ENCODE measurements around the gene RIPK1.
"Not testable (repeated sequence)": the region's sequence is repeated elsewhere in the genome, so short reads cannot be mapped to it uniquely, and the experiment has no call there.

Gene RIPK1

DNA sequence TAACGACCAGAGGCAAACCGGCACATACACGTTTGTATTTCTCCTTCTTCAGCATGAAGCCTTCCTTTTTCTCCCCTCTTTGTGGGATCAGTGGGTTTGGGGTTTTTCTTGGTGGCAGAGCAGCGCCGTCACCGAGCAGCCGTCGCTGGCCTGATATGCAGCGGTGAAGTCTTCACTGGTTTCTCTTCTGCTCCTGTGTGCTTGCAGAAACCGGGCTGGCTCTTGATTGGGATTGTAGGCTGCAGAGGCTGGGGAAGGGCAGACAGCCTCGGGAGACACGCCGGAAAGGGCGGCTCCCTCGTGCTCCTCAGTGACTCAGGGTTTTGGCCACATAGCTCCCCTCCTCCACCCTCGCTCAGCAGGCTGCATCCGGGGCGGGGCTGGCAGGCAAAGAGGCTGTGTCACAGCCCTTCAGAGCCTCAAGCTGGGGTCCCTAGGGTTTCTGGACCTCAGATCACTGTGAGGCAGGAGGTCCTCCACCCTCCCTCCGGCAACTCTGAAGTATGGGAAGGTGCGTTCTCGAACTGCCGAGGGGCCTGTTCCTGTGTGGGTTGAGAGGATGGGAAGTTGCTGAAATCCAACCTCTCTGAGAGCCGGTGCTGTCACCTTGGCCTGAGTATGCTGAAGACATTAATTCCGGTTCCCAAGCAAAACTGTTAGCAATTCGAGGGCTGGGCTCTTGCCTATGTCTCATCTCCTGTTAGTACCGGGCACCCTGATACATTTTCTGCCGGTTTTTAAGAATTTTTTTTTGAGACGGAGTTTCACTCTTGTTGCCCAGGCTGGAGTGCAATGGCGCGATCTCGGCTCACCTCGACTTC, 44.4 kb upstream of the RIPK1 start:
- Histone ChIP-seq H3K36me3 (peaks cover 22% of the 10 kb centered on the region), H3K27ac (peak overlapping the region; percentile 97), H3K4me3 (ENCODE audit: low read depth in 1 of 2, low read length in 1 of 2) (peak overlapping the region; percentile 72 to 96), H3K27me3 (no peaks in the 10 kb centered on the region), H3K4me1 (ENCODE audit: control insufficient read depth in 1 of 2, insufficient read depth in 1 of 2, low read depth in 1 of 2, low read length in 1 of 2) (peaks cover 76 to 83% of the 10 kb centered on the region in 2 experiments), H3K9me3 (no peaks in the 10 kb centered on the region)
- TF ChIP-seq, protein P1, sequence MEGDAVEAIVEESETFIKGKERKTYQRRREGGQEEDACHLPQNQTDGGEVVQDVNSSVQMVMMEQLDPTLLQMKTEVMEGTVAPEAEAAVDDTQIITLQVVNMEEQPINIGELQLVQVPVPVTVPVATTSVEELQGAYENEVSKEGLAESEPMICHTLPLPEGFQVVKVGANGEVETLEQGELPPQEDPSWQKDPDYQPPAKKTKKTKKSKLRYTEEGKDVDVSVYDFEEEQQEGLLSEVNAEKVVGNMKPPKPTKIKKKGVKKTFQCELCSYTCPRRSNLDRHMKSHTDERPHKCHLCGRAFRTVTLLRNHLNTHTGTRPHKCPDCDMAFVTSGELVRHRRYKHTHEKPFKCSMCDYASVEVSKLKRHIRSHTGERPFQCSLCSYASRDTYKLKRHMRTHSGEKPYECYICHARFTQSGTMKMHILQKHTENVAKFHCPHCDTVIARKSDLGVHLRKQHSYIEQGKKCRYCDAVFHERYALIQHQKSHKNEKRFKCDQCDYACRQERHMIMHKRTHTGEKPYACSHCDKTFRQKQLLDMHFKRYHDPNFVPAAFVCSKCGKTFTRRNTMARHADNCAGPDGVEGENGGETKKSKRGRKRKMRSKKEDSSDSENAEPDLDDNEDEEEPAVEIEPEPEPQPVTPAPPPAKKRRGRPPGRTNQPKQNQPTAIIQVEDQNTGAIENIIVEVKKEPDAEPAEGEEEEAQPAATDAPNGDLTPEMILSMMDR (IDR thresholded peaks at IDR 0.05), result no peak

DNA sequence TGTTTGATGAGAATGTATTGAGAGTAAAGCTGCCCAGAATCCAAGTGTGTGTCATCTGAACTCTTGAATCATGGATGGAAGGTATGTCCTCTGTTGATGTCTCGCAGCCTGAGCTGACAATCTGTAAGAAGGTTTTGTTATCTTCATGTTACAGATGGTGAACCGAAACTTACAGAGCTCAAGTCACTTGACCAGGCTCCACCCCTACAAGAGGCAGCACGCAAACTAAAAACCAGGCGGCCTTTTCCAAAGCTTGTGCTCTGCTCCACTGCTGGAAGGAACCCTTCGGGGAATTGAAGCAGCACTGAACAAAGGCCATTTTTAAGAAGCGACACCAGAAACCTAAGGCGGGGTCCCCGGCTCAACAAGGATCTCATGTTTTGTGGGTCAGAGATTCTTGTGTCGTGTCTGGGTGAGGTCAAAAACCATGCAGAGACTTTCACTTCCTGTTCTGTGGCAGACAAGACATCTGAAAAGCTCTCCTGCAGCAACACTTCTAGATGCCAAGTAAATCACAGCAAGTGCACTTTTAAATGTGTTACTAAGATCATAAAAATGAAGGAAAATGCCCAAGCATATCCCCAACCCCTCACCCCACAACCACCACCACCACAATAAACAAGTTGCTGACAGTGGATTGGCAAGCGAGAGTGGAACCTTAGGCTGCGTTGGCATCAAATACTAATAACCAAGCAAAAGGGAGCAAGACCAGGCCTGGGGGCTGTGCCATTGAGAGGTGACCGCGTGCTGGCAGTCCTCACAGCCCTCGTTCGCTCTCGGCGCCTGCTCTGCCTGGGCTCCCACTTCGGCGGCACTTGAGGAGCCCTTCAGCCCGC, 41.3 kb upstream of the RIPK1 start:
- H3K36me3 ChIP-seq, result no peaks in the 10 kb centered on the region
- no peaks in the 10 kb centered on the region for H3K9me3 ChIP-seq
- H3K27ac ChIP-seq, result peak overlapping the region; percentile 97
- TF ChIP-seq, protein P1 (IDR thresholded peaks at IDR 0.05), result no peak
- peaks cover 47 to 51% of the 10 kb centered on the region in 2 experiments for H3K4me1 ChIP-seq (ENCODE audit: control insufficient read depth in 1 of 2, insufficient read depth in 1 of 2, low read depth in 1 of 2, low read length in 1 of 2)
- no peak overlapping the region for H3K4me3 ChIP-seq (ENCODE audit: low read depth in 1 of 2, low read length in 1 of 2)
- H3K27me3 ChIP-seq, result no peaks in the 10 kb centered on the region

DNA sequence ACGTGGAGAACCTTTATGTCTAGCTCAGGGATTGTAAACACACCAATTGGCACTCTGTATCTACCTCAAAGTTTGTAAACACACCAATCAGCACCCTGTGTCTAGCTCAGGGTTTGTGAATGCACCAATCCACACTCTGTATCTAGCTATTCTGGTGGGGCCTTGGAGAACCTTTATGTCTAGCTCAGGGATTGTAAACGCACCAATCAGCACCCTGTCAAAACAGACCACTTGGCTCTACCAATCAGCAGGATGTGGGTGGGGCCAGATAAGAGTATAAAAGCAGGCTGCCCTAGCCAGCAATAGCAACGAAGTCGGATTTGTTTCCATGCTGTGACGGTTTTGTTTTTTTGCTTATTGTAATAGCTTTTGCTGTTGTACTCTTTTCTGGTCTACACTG, 40.1 kb upstream of the RIPK1 start:
- not testable (repeated sequence) for H3K27ac ChIP-seq; H3K9me3 ChIP-seq; H3K27me3 ChIP-seq; H3K36me3 ChIP-seq; H3K4me3 ChIP-seq (ENCODE audit: low read depth in 1 of 2, low read length in 1 of 2)
- peaks cover 36 to 41% of the 10 kb centered on the region in 2 experiments for H3K4me1 ChIP-seq (ENCODE audit: control insufficient read depth in 1 of 2, insufficient read depth in 1 of 2, low read depth in 1 of 2, low read length in 1 of 2)

DNA sequence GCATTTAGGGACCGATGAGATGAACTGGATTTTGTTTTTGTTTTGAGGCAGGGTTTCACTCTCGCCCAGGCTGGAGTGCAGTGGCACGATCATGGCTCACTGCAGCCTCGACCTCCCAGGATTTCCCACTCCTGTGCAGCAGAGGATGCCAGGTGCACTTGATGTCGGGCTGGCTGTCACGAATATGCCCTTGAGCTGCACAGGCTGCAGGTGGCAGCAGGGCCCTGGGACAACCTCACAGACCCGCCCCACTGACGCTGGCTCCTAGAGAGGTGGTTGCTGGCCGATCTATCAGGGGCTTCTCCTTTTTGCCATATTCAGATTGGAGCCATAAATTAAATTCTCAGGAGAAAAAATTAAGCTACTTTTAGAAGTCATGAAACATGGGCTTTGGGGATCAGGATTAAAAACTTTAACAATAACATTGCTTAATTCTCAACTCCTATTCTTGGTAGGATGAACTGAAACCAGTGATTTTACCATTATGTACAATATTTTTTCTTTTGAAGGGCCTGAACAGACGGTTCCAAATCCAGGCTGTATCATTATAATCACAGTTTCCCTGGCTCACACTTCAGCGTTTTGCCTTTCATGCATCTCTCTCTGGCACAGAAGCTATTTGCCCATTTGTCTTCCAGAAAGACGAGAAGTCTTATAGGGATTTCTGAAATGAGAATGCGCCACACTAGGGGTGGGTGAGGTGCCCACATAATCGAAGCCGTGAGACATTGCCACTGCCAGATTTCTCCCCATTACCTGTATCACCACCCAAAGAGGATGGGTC, 36.2 kb upstream of the RIPK1 start:
- Histone ChIP-seq H3K9me3 (no peaks in the 10 kb centered on the region), H3K4me3 (ENCODE audit: low read depth in 1 of 2, low read length in 1 of 2) (no peak overlapping the region), H3K4me1 (ENCODE audit: control insufficient read depth in 1 of 2, insufficient read depth in 1 of 2, low read depth in 1 of 2, low read length in 1 of 2) (peaks cover 5 to 6% of the 10 kb centered on the region in 2 experiments), H3K36me3 (no peaks in the 10 kb centered on the region), H3K27ac (no peak overlapping the region), H3K27me3 (no peaks in the 10 kb centered on the region)
- TF ChIP-seq, protein P1 (IDR thresholded peaks at IDR 0.05), result no peak

DNA sequence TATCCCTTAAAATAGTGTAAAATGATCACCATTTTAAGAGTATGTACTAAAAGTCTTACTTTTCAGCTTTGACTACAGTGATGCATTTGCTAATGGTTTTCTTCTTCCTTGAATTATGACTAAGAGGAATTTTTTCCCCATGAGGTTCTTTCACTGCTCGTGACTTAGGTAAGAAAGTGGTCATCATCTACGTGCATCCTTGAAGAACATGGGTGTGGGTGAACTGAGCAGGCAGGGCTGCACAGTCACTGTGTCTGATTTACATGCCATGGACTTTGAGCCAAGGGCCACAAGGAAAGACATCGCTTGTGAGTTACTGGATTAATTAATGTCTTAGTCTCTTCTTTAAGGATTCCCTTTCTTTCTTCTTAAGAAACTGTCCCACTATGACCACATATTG, 35.3 kb upstream of the RIPK1 start:
- Histone ChIP-seq H3K9me3 (no peaks in the 10 kb centered on the region), H3K27ac (no peak overlapping the region), H3K4me1 (ENCODE audit: control insufficient read depth in 1 of 2, insufficient read depth in 1 of 2, low read depth in 1 of 2, low read length in 1 of 2) (peaks cover 3 to 8% of the 10 kb centered on the region in 2 experiments), H3K36me3 (no peaks in the 10 kb centered on the region), H3K27me3 (no peaks in the 10 kb centered on the region), H3K4me3 (ENCODE audit: low read depth in 1 of 2, low read length in 1 of 2) (no peak overlapping the region)
- TF ChIP-seq, protein P1 (IDR thresholded peaks at IDR 0.05), result no peak
